ENCODE measurements around the gene SCAPER.

SCAPER gene

GRCh38 chr15:76905013-76905839 is at the start of gene SCAPER:
Gene SCAPER (minus strand): TSS chr15:76905340. CDS start chr15:76883817, 21,523 bp downstream.
- DNase-seq (ENCODE audit: low read depth), result peak; percentile 87

- DNase-seq (ENCODE audit: low read depth), result no peak
These were observed 49.6 kb upstream of the SCAPER start for GRCh38 chr15:76954744-76955143.

- DNase-seq (ENCODE audit: low read depth), result no peak
These were observed 48.8 kb upstream of the SCAPER start for GRCh38 chr15:76953913-76954312.

DNA sequence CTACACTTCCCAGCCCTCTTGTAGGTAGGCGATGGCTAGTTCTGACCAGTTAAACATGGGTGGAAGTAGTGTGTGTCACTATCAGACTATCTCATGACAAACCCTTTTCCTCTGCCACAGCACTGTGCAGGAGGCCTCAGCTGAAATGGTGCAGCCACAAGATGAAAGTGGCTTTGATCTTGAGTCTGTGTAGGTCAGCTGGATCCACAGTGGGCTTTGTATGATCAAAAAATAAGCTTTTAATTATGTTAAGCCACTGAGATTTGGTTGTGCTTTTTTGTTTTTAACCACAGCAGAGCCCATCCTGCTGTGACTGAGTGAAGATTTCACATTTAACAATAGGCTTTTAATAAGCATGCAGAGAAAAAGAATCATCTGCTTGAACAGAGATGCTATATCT is 46.1 kb upstream of the SCAPER start:
- DNase-seq (ENCODE audit: low read depth), result no peak

- no peak for DNase-seq (ENCODE audit: low read depth)
These were observed 42.3 kb upstream of the SCAPER start for GRCh38 chr15:76947454-76947853.

- no peak for DNase-seq (ENCODE audit: low read depth)
These were observed 40.5 kb upstream of the SCAPER start for GRCh38 chr15:76945494-76946093.

GRCh38 chr15:76942331-76942730 is 37.2 kb upstream of the SCAPER start:
- no peak for DNase-seq (ENCODE audit: low read depth)

DNA sequence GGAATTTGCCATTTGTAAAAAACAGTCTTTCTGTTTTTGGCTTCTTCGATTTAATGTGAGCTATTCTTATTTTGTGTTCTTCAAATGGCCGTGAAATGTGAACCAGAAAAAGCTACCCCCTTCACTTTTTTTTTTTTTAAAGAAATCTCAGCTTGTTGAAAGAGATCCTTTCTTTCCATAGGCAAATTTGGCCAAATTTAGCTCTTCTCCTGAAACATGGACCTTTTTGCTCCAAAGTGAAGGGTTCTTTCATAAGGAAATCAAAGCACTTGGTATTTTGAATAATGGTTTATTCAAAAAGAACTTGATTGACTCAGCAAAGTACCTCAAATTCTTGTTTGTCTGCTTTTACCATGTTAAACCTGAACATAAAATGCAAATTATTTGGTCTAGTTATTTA is 36.5 kb upstream of the SCAPER start:
- no peak for DNase-seq (ENCODE audit: low read depth)

- DNase-seq (ENCODE audit: low read depth), result no peak
These were observed 34.6 kb upstream of the SCAPER start for GRCh38 chr15:76939715-76940114.

DNA sequence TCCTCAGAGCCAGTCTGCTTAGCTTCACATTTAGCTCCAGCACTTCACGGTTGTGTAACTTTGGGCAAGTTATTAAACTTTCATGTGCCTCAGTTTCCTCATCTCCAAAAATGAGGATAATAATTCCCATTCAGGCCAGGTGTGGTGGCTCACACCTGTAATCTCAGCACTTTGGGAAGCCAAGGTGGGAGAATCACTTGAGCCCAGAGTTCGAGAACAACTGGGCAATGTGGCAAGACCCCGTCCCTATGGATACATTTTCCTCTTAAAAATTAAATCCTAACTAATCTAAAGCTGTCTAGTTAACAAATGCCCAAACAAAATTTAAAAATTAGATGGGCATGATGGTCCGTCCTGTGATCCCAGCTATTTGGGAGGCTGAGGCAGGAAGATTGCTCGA is 33.6 kb upstream of the SCAPER start:
- DNase-seq (ENCODE audit: low read depth), result no peak

- no peak for DNase-seq (ENCODE audit: low read depth)
These were observed 31.5 kb upstream of the SCAPER start for GRCh38 chr15:76936671-76937070.

DNA sequence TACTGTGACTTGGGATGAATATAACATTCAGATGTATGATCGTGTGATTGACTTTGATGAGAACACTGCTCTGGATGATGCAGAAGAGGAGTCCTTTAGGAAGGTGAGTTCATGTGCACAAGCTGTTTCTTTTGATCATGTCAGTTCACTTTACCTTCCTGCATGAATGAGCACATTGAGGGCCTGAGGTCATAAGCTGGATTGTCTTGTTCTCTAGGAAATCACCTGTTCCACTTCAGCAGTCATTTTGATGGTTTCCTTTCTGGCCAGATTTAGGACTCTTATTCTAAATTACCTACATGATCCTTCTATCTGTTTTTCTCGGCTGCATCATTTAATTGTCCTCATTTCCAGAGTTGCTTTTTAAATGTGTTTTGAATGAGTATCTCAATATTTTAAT is 30.5 kb upstream of the SCAPER start:
- no peak for DNase-seq (ENCODE audit: low read depth)

- peak; percentile 5 for DNase-seq (ENCODE audit: low read depth)
These were observed 27.2 kb upstream of the SCAPER start for GRCh38 chr15:76932135-76932966.

GRCh38 chr15:76931397-76932134 is 26.4 kb upstream of the SCAPER start, which contains the start of gene RCN2:
Gene RCN2 (plus strand): TSS chr15:76931749. CDS start chr15:76931842, 93 bp downstream.
- peak; percentile 89 for DNase-seq (ENCODE audit: low read depth)

DNA sequence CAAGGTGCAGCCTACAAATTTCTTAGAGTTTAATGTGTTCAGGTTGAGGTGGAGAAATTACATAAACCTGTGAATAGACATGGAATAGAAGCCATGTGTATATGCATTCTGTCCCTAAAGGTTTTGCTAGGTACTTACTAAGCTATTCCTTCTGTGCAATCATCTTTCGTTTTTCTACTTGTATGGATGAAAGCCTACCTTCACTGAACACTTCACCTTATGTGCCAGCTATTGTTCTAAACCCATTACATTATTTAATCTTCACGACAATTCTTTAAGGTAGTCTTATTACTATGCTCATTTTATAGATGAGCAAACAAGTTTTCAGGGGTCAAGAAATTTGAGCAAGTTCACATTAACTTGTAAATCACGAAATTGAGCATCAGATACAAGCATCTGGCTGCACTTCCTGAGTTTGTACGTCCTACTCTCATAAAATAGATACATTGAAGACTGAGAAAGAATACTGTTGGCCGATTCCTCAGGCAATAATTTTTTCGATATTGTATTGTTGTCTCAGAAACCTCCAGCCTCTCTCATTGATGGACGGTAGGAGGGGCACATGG is 25.8 kb upstream of the SCAPER start:
- no peak for DNase-seq (ENCODE audit: low read depth)

GRCh38 chr15:76929011-76929760 is 24.0 kb upstream of the SCAPER start:
- DNase-seq (ENCODE audit: low read depth), result no peak

DNA sequence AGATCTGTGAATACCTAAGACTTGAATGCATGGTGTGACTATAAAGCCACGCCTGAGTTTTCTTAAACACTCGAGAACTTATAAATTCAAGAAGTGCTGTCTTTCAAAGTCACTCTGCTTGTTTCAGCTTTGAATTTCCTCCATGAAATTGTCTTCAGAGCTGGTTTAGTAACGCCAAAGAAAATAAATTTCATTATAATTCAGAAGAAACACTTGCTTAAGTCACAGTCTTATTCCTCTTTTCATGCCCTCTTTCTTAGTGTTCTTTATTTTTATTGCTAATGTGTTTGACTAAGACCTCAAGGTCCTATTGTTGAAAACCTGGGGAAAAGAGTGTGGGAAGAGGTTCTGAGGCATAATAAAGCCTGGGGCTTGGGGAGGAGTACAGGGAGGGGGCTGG is 23.1 kb upstream of the SCAPER start:
- no peak for DNase-seq (ENCODE audit: low read depth)

GRCh38 chr15:76916369-76916768 is 11.2 kb upstream of the SCAPER start:
- no peak for DNase-seq (ENCODE audit: low read depth)

DNA sequence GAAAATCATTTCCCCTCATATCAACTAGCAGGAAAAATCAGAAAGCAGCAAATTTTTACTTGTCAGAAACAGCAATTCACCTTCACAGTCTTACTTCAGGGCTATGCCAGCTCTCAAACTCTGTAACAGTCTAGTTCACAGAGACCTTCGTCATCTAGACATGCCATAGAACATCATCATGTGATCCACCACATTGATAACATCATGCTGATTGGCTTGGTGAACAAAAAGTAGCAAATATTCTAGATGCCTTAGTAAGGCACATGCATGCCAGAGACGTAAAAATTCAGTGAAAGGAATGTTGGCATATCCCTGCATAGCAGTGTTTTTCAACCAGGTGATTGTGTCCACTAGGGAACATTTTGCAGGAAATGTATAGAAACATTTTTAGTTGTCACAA is 8.6 kb upstream of the SCAPER start:
- no peak for DNase-seq (ENCODE audit: low read depth)

- no peak for DNase-seq (ENCODE audit: low read depth)
These were observed 7.3 kb upstream of the SCAPER start for GRCh38 chr15:76912430-76912829.

DNA sequence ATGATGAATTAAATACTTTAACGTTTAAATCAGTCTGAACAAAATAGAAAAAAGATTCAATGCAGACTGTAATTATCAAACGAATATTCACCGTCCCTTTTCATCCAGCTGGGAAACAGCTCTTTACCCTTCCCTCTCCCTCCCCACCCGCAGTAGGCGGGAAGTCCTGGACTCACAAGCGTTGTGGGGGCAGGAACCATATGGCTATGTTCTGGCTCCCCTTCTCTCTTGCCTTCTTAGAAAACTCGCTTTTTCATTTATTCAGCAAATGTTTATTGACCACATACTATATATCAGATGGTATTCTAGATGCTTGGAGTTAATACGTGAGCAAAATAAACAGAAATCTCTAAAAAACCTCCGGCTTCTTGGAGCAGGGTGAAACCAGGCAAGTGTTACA is 715 bp upstream of the SCAPER start:
- no peak for DNase-seq (ENCODE audit: low read depth)
